WERI-Rb-1 (cell line): Measurements from ENCODE around the gene TDG.

Experiments used
- DNase-seq: peaks from one replicate; pipeline ENCODE4 v3.0.0-alpha.2; 2020
- H3K27ac ChIP-seq: fragments of 250-450 bp; sonication (Bioruptor Pico); 2 replicates; pipeline ENCODE4 v1.5.1; 2020; ENCODE audit warnings: mild to moderate bottlenecking, moderate library complexity
- H3K27me3 ChIP-seq: fragments of 250-450 bp; sonication (Bioruptor Pico); 2 replicates; pipeline ENCODE4 v1.5.1; 2021; ENCODE audit warnings: mild to moderate bottlenecking, low read depth, moderate library complexity; ENCODE audit not compliant: insufficient read depth, severe bottlenecking
- H3K36me3 ChIP-seq: fragments of 250-450 bp; sonication (Bioruptor Pico); 2 replicates; pipeline ENCODE4 v1.5.1; 2020; ENCODE audit warnings: mild to moderate bottlenecking, moderate library complexity
- H3K4me3 ChIP-seq: 2 replicates; pipeline ENCODE4 v1.5.1; 2011; ENCODE audit warnings: low read depth, mild to moderate bottlenecking, control low read depth, low read length
- H3K9me3 ChIP-seq: fragments of 250-450 bp; sonication (Bioruptor Pico); 2 replicates; pipeline ENCODE4 v1.5.1; 2021; ENCODE audit warnings: mild to moderate bottlenecking, moderate library complexity; ENCODE audit not compliant: severe bottlenecking
- TF ChIP-seq, protein P1 (sequence below): IDR thresholded peaks from 2 replicates; pipeline ENCODE4 v1.5.1; 2011; ENCODE audit warnings: low read depth, mild to moderate bottlenecking, control low read depth, inconsistent platforms, low read length

The TDG gene

DNA sequence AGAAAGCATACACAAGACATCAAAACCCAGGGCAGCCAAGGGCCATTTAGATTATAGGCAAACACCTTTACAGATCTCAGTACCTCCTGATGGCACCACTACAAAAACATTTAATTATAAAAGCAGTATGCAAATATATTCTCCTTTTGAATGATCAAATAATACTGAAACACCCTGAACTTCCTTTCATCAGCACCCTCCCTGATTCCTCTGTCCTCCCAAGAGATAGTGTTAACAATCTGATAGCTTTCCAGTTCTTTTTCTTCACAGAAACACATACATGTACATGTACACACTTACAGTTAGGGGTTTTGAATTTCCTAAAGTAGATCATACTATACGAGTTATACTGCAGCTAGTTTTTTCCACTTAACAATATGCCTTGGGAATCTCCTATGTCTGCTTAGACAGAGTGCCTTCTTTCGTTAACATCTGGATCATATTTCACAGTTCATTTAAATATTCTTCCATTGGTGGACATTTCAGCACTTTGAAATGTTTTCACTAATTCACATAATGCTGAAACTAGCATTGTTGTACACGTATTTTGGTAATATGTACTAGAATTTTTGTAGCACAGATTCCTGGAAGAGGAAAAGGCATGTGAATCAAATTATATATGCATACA, 35.2 kb downstream of the TDG start:
- H3K27me3 ChIP-seq: no peaks in the 10 kb centered on the region
- TF ChIP-seq, protein P1, sequence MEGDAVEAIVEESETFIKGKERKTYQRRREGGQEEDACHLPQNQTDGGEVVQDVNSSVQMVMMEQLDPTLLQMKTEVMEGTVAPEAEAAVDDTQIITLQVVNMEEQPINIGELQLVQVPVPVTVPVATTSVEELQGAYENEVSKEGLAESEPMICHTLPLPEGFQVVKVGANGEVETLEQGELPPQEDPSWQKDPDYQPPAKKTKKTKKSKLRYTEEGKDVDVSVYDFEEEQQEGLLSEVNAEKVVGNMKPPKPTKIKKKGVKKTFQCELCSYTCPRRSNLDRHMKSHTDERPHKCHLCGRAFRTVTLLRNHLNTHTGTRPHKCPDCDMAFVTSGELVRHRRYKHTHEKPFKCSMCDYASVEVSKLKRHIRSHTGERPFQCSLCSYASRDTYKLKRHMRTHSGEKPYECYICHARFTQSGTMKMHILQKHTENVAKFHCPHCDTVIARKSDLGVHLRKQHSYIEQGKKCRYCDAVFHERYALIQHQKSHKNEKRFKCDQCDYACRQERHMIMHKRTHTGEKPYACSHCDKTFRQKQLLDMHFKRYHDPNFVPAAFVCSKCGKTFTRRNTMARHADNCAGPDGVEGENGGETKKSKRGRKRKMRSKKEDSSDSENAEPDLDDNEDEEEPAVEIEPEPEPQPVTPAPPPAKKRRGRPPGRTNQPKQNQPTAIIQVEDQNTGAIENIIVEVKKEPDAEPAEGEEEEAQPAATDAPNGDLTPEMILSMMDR: no peak

DNA sequence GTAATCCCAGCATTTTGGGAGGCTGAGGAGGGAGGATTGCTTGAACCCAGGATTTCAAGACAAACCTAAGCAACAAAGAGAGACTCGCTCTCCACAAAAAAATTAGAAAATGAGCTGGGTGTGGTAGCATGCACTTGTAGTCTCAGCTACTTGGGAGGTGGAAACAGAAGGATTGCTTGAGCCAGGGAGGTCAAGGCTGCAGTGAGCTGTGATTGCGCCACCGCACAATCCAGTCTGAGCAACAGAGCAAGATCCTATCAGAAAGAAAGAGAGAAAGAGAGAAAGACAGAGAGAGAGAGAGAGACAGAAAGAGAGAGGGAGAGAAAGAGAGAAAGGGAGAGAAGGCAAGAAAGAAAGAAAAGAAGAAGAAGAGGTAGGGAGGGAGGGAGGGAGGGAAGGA, 37.0 kb downstream of the TDG start:
- no peak overlapping the region for H3K4me3 ChIP-seq
- no peaks in the 10 kb centered on the region for H3K9me3 ChIP-seq
- no peak for DNase-seq
- no peak overlapping the region for H3K27ac ChIP-seq
- TF ChIP-seq, protein P1: no peak
- no peaks in the 10 kb centered on the region for H3K36me3 ChIP-seq
- no peaks in the 10 kb centered on the region for H3K27me3 ChIP-seq

More for the DNA sequence above, 35.2 kb downstream of the TDG start:
- Histone ChIP-seq H3K36me3 (no peaks in the 10 kb centered on the region), H3K27ac (no peak overlapping the region), H3K4me3 (no peak overlapping the region), H3K9me3 (no peaks in the 10 kb centered on the region)
- no peak for DNase-seq

DNA sequence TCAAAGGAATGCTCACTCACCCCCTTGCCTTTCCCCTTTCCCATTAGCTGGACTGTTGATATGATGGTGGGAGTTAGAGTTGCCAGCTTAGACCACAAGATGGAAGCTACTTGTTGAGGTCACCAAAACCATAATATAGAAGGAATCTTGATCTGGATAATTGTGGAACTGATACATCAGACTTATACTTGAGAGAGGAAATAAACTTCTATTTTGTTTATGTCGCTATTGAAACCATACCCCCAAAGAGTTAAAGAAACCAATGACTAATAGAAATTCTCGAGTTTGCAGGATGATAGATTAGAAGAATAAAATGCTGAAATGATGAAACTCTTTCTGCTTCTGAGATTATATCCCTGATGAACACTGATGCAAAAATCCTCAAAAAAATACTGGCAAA, 37.9 kb downstream of the TDG start:
- Histone ChIP-seq H3K36me3 (no peaks in the 10 kb centered on the region), H3K9me3 (no peaks in the 10 kb centered on the region), H3K27ac (no peak overlapping the region), H3K27me3 (no peaks in the 10 kb centered on the region), H3K4me3 (no peak overlapping the region)
- no peak for DNase-seq
- TF ChIP-seq, protein P1: no peak

DNA sequence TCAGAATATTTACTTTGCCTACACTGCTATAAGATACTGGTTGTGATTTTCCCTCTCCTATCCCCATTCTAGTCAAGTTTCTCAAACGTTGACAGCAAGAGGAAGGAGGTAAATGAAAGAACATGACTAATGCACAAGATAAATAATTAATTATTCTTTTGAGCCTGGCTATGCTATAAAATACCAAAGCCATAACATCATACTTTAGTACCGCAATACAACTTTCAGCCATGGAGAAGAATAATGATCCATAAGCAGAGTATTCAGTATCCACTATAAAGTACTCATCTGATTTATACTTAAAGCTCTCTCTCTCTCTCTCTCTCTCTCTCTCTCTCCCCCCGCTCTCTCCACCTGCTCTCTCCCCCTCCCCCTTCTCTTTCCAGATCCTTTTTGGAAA, 41.3 kb downstream of the TDG start:
- Histone ChIP-seq H3K27ac (no peak overlapping the region), H3K27me3 (no peaks in the 10 kb centered on the region), H3K4me3 (no peak overlapping the region), H3K9me3 (no peaks in the 10 kb centered on the region), H3K36me3 (no peaks in the 10 kb centered on the region)
- TF ChIP-seq, protein P1: no peak
- no peak for DNase-seq

- H3K9me3 ChIP-seq: no peaks in the 10 kb centered on the region
- no peak overlapping the region for H3K4me3 ChIP-seq
- H3K27ac ChIP-seq: no peak overlapping the region
- H3K36me3 ChIP-seq: no peaks in the 10 kb centered on the region
- H3K27me3 ChIP-seq: no peaks in the 10 kb centered on the region
- TF ChIP-seq, protein P1: no peak
- no peak for DNase-seq
Measured at GRCh38 chr12:104010121-104010520, 44.4 kb downstream of the TDG start.

GRCh38 chr12:104010606-104011169, 45.0 kb downstream of the TDG start:
- Histone ChIP-seq H3K36me3 (no peaks in the 10 kb centered on the region), H3K27me3 (no peaks in the 10 kb centered on the region), H3K4me3 (no peak overlapping the region), H3K9me3 (no peaks in the 10 kb centered on the region), H3K27ac (no peak overlapping the region)
- TF ChIP-seq, protein P1: no peak
- DNase-seq: no peak
